ENCODE data around the gene TRPV5. TPM values are rescaled to one million over a fixed set of nuclear protein-coding genes. Genes with fewer than 3 reads are reported as not detected.

The TRPV5 gene
- total and polyA plus RNA-seq, 2 donors (not counting 1 experiment from before 2014, with no cell fraction given): not detected

DNA sequence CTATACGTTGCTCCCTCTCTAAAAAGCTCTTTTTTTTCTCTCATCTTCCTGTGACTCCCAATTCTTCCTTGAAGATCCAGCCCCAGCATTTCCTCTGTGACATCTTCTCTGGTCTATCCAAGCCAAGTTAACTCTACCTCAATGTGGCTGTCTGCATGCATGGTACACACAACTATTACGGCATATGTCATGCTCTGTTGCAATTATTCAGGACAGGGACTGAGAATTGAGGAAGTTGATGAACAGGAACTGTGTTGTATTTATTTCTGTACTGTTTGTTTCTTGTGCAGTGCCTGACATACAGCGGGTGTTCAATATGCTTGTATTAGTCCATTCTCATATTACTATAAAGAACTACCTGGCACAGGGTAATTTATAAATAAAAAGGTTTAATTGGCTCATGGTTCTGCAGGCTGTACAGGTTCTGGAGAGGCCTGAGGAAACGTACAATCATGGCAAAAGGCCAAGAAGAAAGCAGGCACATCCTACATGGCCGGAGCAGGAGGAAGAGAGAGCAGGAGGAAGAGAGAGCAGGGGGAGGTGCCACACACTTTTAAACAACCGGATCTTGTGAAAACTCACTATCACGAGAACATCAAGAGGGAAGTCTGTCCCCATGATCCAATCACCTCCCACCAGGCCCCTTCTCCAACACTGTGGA is 6.3 kb downstream of the TRPV5 start:
- DNase-seq (ENCODE audit: low read depth in 2 of 2): no peak

DNA sequence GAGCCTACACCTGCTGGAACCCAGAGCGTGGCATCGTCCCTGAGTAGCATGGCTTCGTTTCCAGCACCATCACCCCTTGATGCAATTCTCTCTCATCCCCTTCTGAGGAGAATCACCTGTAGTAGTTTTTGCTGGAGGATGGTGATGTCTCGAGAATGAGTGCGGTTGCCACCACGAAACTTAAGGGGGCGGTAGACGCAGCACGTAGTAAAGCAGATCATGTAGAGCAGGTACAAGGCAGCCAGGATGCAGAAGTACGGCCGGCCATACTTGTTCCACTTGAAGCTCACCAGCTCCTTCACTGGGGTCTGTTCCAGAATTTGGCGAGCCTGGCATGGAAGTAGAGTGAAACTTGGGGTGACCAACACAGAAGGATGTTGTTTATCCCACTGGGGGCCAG is 8.1 kb downstream of the TRPV5 start:
- no peak overlapping the region for H3K4me3 ChIP-seq (replicated peaks in 1 of 4; ENCODE audit: control extremely low read depth in 1 of 4, insufficient read depth in 1 of 4, low read depth in 3 of 4, low read length in 4 of 4)
- H4K20me1 ChIP-seq (ENCODE audit: control insufficient read depth, extremely low read depth, insufficient read depth, low read length): no peaks in the 10 kb centered on the region
- no peak overlapping the region for H3K4me2 ChIP-seq (ENCODE audit: extremely low read depth, insufficient read depth, low read length)
- DNase-seq (ENCODE audit: low read depth in 2 of 2): no peak
- H3K9me3 ChIP-seq (ENCODE audit: control insufficient read depth, insufficient read depth, low read depth, low read length): no peaks in the 10 kb centered on the region
- H3K4me1 ChIP-seq (ENCODE audit: control insufficient read depth, extremely low read depth, insufficient read depth, low read length): no peaks in the 10 kb centered on the region
- no peak overlapping the region for H3K27ac ChIP-seq (ENCODE audit: insufficient read depth, low read length)
- no peaks in the 10 kb centered on the region for H3K27me3 ChIP-seq (ENCODE audit: control insufficient read depth, insufficient read depth, low read length)
- H3K79me2 ChIP-seq (ENCODE audit: control insufficient read depth, insufficient read depth, low read length): no peaks in the 10 kb centered on the region
- TF ChIP-seq, protein P1, sequence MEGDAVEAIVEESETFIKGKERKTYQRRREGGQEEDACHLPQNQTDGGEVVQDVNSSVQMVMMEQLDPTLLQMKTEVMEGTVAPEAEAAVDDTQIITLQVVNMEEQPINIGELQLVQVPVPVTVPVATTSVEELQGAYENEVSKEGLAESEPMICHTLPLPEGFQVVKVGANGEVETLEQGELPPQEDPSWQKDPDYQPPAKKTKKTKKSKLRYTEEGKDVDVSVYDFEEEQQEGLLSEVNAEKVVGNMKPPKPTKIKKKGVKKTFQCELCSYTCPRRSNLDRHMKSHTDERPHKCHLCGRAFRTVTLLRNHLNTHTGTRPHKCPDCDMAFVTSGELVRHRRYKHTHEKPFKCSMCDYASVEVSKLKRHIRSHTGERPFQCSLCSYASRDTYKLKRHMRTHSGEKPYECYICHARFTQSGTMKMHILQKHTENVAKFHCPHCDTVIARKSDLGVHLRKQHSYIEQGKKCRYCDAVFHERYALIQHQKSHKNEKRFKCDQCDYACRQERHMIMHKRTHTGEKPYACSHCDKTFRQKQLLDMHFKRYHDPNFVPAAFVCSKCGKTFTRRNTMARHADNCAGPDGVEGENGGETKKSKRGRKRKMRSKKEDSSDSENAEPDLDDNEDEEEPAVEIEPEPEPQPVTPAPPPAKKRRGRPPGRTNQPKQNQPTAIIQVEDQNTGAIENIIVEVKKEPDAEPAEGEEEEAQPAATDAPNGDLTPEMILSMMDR (conservative IDR thresholded peaks at IDR 0.05 in 1 of 2, IDR thresholded peaks at IDR 0.05 in 1 of 2; ENCODE audit: low read depth in 1 of 2, low read length in 2 of 2): no peak
- no peak for TF ChIP-seq EZH2 (IDR thresholded peaks at IDR 0.05; ENCODE audit: low read length, missing control alignments)
- no peaks in the 10 kb centered on the region for H3K36me3 ChIP-seq (ENCODE audit: control insufficient read depth, insufficient read depth, low read length)
- H3K9ac ChIP-seq (ENCODE audit: insufficient read depth, low read length): no peak overlapping the region
- no peak overlapping the region for H2AFZ ChIP-seq (ENCODE audit: low read length)

More for the DNA sequence above, 6.3 kb downstream of the TRPV5 start:
- no peaks in the 10 kb centered on the region for H3K9me3 ChIP-seq (ENCODE audit: control insufficient read depth, insufficient read depth, low read depth, low read length)
- H3K4me1 ChIP-seq (ENCODE audit: control insufficient read depth, extremely low read depth, insufficient read depth, low read length): no peaks in the 10 kb centered on the region
- no peak overlapping the region for H3K9ac ChIP-seq (ENCODE audit: insufficient read depth, low read length)
- no peaks in the 10 kb centered on the region for H3K79me2 ChIP-seq (ENCODE audit: control insufficient read depth, insufficient read depth, low read length)
- H3K4me3 ChIP-seq (replicated peaks in 1 of 4; ENCODE audit: control extremely low read depth in 1 of 4, insufficient read depth in 1 of 4, low read depth in 3 of 4, low read length in 4 of 4): no peak overlapping the region
- no peak overlapping the region for H3K27ac ChIP-seq (ENCODE audit: insufficient read depth, low read length)
- H3K4me2 ChIP-seq (ENCODE audit: extremely low read depth, insufficient read depth, low read length): no peak overlapping the region
- no peaks in the 10 kb centered on the region for H3K27me3 ChIP-seq (ENCODE audit: control insufficient read depth, insufficient read depth, low read length)
- no peaks in the 10 kb centered on the region for H4K20me1 ChIP-seq (ENCODE audit: control insufficient read depth, extremely low read depth, insufficient read depth, low read length)
- no peak for TF ChIP-seq EZH2 (IDR thresholded peaks at IDR 0.05; ENCODE audit: low read length, missing control alignments)
- TF ChIP-seq, protein P1 (conservative IDR thresholded peaks at IDR 0.05 in 1 of 2, IDR thresholded peaks at IDR 0.05 in 1 of 2; ENCODE audit: low read depth in 1 of 2, low read length in 2 of 2): no peak
- H2AFZ ChIP-seq (ENCODE audit: low read length): no peak overlapping the region
- no peaks in the 10 kb centered on the region for H3K36me3 ChIP-seq (ENCODE audit: control insufficient read depth, insufficient read depth, low read length)

DNA sequence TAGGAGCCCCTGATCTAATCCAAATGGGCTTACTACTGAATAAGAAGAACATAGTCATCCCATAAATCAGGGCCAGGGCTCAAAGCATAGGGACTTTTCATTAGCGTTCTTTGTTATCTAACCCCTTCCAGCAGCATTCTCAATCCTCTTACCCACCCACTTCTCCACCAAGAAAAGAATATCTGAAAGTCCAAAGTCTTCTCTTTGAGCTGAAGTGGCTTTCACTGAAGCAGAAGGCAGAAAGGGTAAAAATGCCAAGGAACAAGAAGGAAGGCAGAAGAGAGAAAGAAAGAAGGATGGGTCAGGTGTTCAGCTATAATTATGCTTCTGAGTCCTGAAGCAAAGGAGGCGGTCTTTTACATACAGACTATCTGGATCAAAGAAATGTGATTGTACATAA is 10.2 kb downstream of the TRPV5 start:
- no peaks in the 10 kb centered on the region for H3K36me3 ChIP-seq (ENCODE audit: control insufficient read depth, insufficient read depth, low read length)
- H3K9me3 ChIP-seq (ENCODE audit: control insufficient read depth, insufficient read depth, low read depth, low read length): no peaks in the 10 kb centered on the region
- H3K4me1 ChIP-seq (ENCODE audit: control insufficient read depth, extremely low read depth, insufficient read depth, low read length): no peaks in the 10 kb centered on the region
- H3K9ac ChIP-seq (ENCODE audit: insufficient read depth, low read length): no peak overlapping the region
- H2AFZ ChIP-seq (ENCODE audit: low read length): no peak overlapping the region
- no peak overlapping the region for H3K27ac ChIP-seq (ENCODE audit: insufficient read depth, low read length)
- H3K4me3 ChIP-seq (replicated peaks in 1 of 4; ENCODE audit: control extremely low read depth in 1 of 4, insufficient read depth in 1 of 4, low read depth in 3 of 4, low read length in 4 of 4): no peak overlapping the region
- no peaks in the 10 kb centered on the region for H4K20me1 ChIP-seq (ENCODE audit: control insufficient read depth, extremely low read depth, insufficient read depth, low read length)
- no peaks in the 10 kb centered on the region for H3K79me2 ChIP-seq (ENCODE audit: control insufficient read depth, insufficient read depth, low read length)
- TF ChIP-seq EZH2 (IDR thresholded peaks at IDR 0.05; ENCODE audit: low read length, missing control alignments): no peak
- TF ChIP-seq, protein P1 (conservative IDR thresholded peaks at IDR 0.05 in 1 of 2, IDR thresholded peaks at IDR 0.05 in 1 of 2; ENCODE audit: low read depth in 1 of 2, low read length in 2 of 2): no peak
- DNase-seq (ENCODE audit: low read depth in 2 of 2): no peak
- no peaks in the 10 kb centered on the region for H3K27me3 ChIP-seq (ENCODE audit: control insufficient read depth, insufficient read depth, low read length)
- H3K4me2 ChIP-seq (ENCODE audit: extremely low read depth, insufficient read depth, low read length): no peak overlapping the region

All from fibroblast of lung (primary cell).